Calu3 (cell line): Measurements from ENCODE around the gene SLC35F6. TPM values are rescaled to one million over a fixed set of nuclear protein-coding genes. Genes with fewer than 3 reads are reported as not detected.
A peak's percentile ranks its signal among the peaks of the same experiment; 100 is the strongest.

Source experiments
- BruUV-seq: library from RNA; stranded (reverse); fragments of 400-500 nt; replicated peaks from 2 replicates; lab custom pipeline; 2021; lab: Mats Ljungman, UMichigan
- CTCF ChIA-PET: fragments of 300-600 bp; sonication (Branson Sonifier 250); formaldehyde crosslinking; loops from one replicate; lab custom pipeline; 2022; ENCODE audit warnings: antibody characterized with exemption; lab: Charles Lee
- DNase-seq: peaks from one replicate; pipeline ENCODE4 v3.0.0; 2022
- H3K27ac Mint-ChIP-seq: one replicate; pipeline ENCODE4 v1.8.0; 2022; ENCODE audit warnings: mixed read lengths; ENCODE audit not compliant: unreplicated experiment
- H3K27me3 Mint-ChIP-seq: one replicate; pipeline ENCODE4 v1.8.0; 2022; ENCODE audit warnings: mixed read lengths; ENCODE audit not compliant: unreplicated experiment
- H3K36me3 Mint-ChIP-seq: one replicate; pipeline ENCODE4 v1.8.0; 2022; ENCODE audit warnings: mild to moderate bottlenecking, moderate library complexity, mixed read lengths; ENCODE audit not compliant: insufficient read depth, unreplicated experiment
- H3K4me1 Mint-ChIP-seq: one replicate; pipeline ENCODE4 v1.8.0; 2022; ENCODE audit warnings: mild to moderate bottlenecking, low read depth, mixed read lengths; ENCODE audit not compliant: unreplicated experiment
- H3K4me3 Mint-ChIP-seq: one replicate; pipeline ENCODE4 v1.8.0; 2022; ENCODE audit warnings: mild to moderate bottlenecking, low read depth, moderate library complexity, mixed read lengths; ENCODE audit not compliant: unreplicated experiment
- H3K9me3 Mint-ChIP-seq: one replicate; pipeline ENCODE4 v1.8.0; 2022; ENCODE audit warnings: low read depth, mixed read lengths; ENCODE audit not compliant: unreplicated experiment
- CTCF ChIP-seq: fragments of 200-600 bp; IDR thresholded peaks from one replicate; pipeline ENCODE4 v1.8.0; 2022; ENCODE audit warnings: antibody characterized with exemption; ENCODE audit not compliant: unreplicated experiment
- intact Hi-C: fragments of 100-400 bp; cut with micrococcal nuclease; formaldehyde crosslinking; loops from one replicate; pipeline ENCODE4 v1.10.0; 2022; ENCODE audit not compliant: unreplicated experiment
- total RNA-seq: library from RNA; stranded (reverse); gene quantifications from 2 replicates; pipeline ENCODE4 v1.2.3, GENCODE V29; 2022

SLC35F6 gene
- total RNA-seq, 1 experiment from 2014 or later, result 36.9 TPM

DNA sequence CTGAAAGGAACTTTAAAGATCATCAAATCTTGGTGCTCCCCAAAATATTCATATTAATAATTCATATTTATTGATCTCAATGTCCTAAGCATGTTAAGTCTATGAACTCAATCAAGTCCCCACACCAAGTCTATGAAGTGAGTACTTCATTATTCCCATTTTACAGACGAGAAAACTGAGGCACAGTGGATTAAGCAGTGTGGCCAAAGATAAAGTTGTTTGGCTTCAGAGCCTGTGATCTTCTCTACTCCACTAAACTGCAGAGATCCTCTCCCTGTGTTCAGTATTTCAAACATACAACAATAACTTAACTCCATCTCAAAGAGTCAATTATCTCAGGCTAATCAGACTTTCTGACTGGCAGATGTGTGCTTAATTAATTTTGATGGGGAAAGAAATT lies 41.8 kb upstream of the SLC35F6 start:
- DNase-seq, result no peak
- intact Hi-C loops, result no loop called here
- Mint-ChIP-seq H3K4me3 (no peak overlapping the region), H3K36me3 (peaks cover 7% of the 10 kb centered on the region), H3K9me3 (no peaks in the 10 kb centered on the region), H3K27me3 (peaks cover 56% of the 10 kb centered on the region), H3K27ac (no peak overlapping the region), H3K4me1 (peaks cover 35% of the 10 kb centered on the region)
- CTCF ChIA-PET, result no interaction called here
- TF ChIP-seq CTCF, result no peak
- no TSS peak for BruUV-seq

- CTCF ChIA-PET, result no interaction called here
- no peak overlapping the region for H3K4me3 Mint-ChIP-seq
- peaks cover 51% of the 10 kb centered on the region for H3K27me3 Mint-ChIP-seq
- peaks cover 7% of the 10 kb centered on the region for H3K36me3 Mint-ChIP-seq
- DNase-seq, result no peak
- intact Hi-C loops, result no loop called here
- BruUV-seq, result no TSS peak
- H3K4me1 Mint-ChIP-seq, result peaks cover 35% of the 10 kb centered on the region
- no peak overlapping the region for H3K27ac Mint-ChIP-seq
- no peaks in the 10 kb centered on the region for H3K9me3 Mint-ChIP-seq
- no peak for TF ChIP-seq CTCF
These were observed 41.2 kb upstream of the SLC35F6 start for GRCh38 chr2:26722911-26723310.

- Mint-ChIP-seq H3K4me3 (no peak overlapping the region), H3K27me3 (peaks cover 45% of the 10 kb centered on the region), H3K4me1 (peaks cover 35% of the 10 kb centered on the region), H3K36me3 (peaks cover 7% of the 10 kb centered on the region), H3K9me3 (no peaks in the 10 kb centered on the region), H3K27ac (no peak overlapping the region)
- intact Hi-C loops, result no loop called here
- no peak for DNase-seq
- TF ChIP-seq CTCF, result no peak
- no TSS peak for BruUV-seq
- CTCF ChIA-PET, result interaction anchor here (0.5 kb wide), 1 partner anchor 119 kb away, joined by 3 read pairs; no protein-coding TSS in a partner anchor
These were observed 40.6 kb upstream of the SLC35F6 start for GRCh38 chr2:26723475-26723874.

GRCh38 chr2:26723991-26724750 lies 39.9 kb upstream of the SLC35F6 start:
- CTCF ChIA-PET, result interaction anchor here (0.5 to 0.6 kb wide), 2 partner anchors 115 to 120 kb away, joined by 3 read pairs; no protein-coding TSS in a partner anchor
- no peak for TF ChIP-seq CTCF
- intact Hi-C loops, result no loop called here
- Mint-ChIP-seq H3K27me3 (peaks cover 44% of the 10 kb centered on the region), H3K9me3 (no peaks in the 10 kb centered on the region), H3K4me3 (peak overlapping the region; percentile 28), H3K36me3 (peaks cover 7% of the 10 kb centered on the region), H3K27ac (peak overlapping the region; percentile 90), H3K4me1 (peaks cover 35% of the 10 kb centered on the region)
- DNase-seq, result peak; percentile 64
- BruUV-seq, result no TSS peak
